DOHH2 (cell line): ENCODE results near the gene SCFD2.
"Not testable (repeated sequence)": the region's sequence is repeated elsewhere in the genome, so short reads cannot be mapped to it uniquely, and the experiment has no call there.

ENCODE experiments used
- H3F3A ChIP-seq: fragments of 200-600 bp; sonication (generic), shearing (Covaris generic); 2 replicates; pipeline ENCODE4 v1.6.0; 2016; ENCODE audit warnings: antibody characterized with exemption, mild to moderate bottlenecking; ENCODE audit not compliant: control insufficient read depth, insufficient read depth
- H3K27ac ChIP-seq: fragments of 200-600 bp; sonication (generic); 2 replicates; pipeline ENCODE4 v1.5.1; 2014; ENCODE audit warnings: low read depth, mild to moderate bottlenecking, low read length, moderate library complexity
- H3K27me3 ChIP-seq: fragments of 200-600 bp; sonication (generic); 2 replicates; pipeline ENCODE4 v1.6.1; 2014; ENCODE audit warnings: mild to moderate bottlenecking, low read length, mixed read lengths; ENCODE audit not compliant: control insufficient read depth
- H3K36me3 ChIP-seq: fragments of 200-600 bp; sonication (generic); 2 replicates; pipeline ENCODE4 v1.6.1; 2014; ENCODE audit warnings: mild to moderate bottlenecking, low read length, moderate library complexity, mixed read lengths; ENCODE audit not compliant: control insufficient read depth
- H3K4me1 ChIP-seq: fragments of 200-600 bp; sonication (generic); 2 replicates; pipeline ENCODE4 v1.6.1; 2014; ENCODE audit warnings: mild to moderate bottlenecking, low read length, mixed read lengths; ENCODE audit not compliant: control insufficient read depth
- H3K4me2 ChIP-seq: fragments of 200-600 bp; sonication (generic); 2 replicates; pipeline ENCODE4 v1.6.0; 2014; ENCODE audit warnings: mild to moderate bottlenecking, low read length, moderate library complexity
- H3K4me3 ChIP-seq: fragments of 200-600 bp; sonication (generic); 2 replicates; pipeline ENCODE4 v1.5.1; 2014; ENCODE audit warnings: mild to moderate bottlenecking, low read length, mixed read lengths
- H3K79me2 ChIP-seq: fragments of 200-600 bp; sonication (generic); 2 replicates; pipeline ENCODE4 v1.6.1; 2014; ENCODE audit warnings: mild to moderate bottlenecking, low read length, mixed read lengths; ENCODE audit not compliant: control insufficient read depth
- H3K9me2 ChIP-seq: fragments of 200-600 bp; sonication (generic); replicated peaks from 2 replicates; pipeline ENCODE4 v1.6.1; 2014; ENCODE audit warnings: mild to moderate bottlenecking, low read length, mixed read lengths; ENCODE audit not compliant: control insufficient read depth
- H3K9me3 ChIP-seq: fragments of 200-600 bp; sonication (generic); 2 replicates; pipeline ENCODE4 v1.6.1; 2014; ENCODE audit warnings: antibody characterized with exemption, low read length, mixed read lengths; ENCODE audit not compliant: control insufficient read depth, insufficient read depth
- H4K20me1 ChIP-seq: fragments of 200-600 bp; sonication (generic); 2 replicates; pipeline ENCODE4 v1.6.0; 2014; ENCODE audit warnings: low read depth, mild to moderate bottlenecking, antibody characterized with exemption, low read length, moderate library complexity; ENCODE audit not compliant: control insufficient read depth, insufficient read depth
- CTCF ChIP-seq: fragments of 200-600 bp; sonication (generic); IDR thresholded peaks from one replicate; pipeline ENCODE4 v1.5.1; 2014; ENCODE audit warnings: antibody characterized with exemption, mild to moderate bottlenecking, low read depth, low read length; ENCODE audit not compliant: poor library complexity, severe bottlenecking
- EZH2phosphoT487 ChIP-seq: fragments of 200-600 bp; sonication (generic); IDR thresholded peaks from 2 replicates; pipeline ENCODE4 v1.6.1; 2017; ENCODE audit warnings: borderline replicate concordance, mild to moderate bottlenecking, antibody characterized with exemption, low read length, moderate library complexity, mixed read lengths

SCFD2 gene

GRCh38 chr4:53059871-53060270 lies 306.0 kb downstream of the SCFD2 start:
- Histone ChIP-seq H4K20me1 (no peaks in the 10 kb centered on the region), H3K27me3 (no peaks in the 10 kb centered on the region), H3F3A (no peaks in the 10 kb centered on the region), H3K9me3 (no peaks in the 10 kb centered on the region), H3K79me2 (no peaks in the 10 kb centered on the region), H3K4me1 (no peaks in the 10 kb centered on the region), H3K4me2 (no peak overlapping the region), H3K36me3 (no peaks in the 10 kb centered on the region), H3K27ac (no peak overlapping the region), H3K9me2 (no peaks in the 10 kb centered on the region), H3K4me3 (no peak overlapping the region)
- TF ChIP-seq EZH2phosphoT487 (no peak), CTCF (no peak)

DNA sequence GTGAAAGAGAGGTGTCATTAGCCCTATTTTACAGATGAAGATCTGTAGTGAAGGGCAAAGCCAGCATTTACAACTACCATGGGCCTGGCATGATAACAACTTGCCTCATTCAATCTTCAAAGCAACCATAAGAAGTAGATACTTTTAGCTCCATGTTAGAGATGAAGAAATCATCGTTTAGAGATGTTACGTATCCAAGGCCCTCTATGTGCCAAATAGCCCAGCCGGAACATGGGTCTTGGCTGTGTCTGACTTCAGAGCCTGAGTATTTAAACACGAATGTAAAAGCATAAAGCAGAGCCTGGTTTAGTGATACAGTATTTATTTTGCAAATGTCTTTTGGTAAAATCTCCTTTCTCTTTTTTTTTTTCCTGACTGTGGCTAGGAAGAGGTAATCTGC lies 306.6 kb downstream of the SCFD2 start:
- Histone ChIP-seq H3K79me2 (no peaks in the 10 kb centered on the region), H3K27me3 (no peaks in the 10 kb centered on the region), H3K9me2 (no peaks in the 10 kb centered on the region), H3K4me2 (no peak overlapping the region), H3F3A (no peaks in the 10 kb centered on the region), H3K4me3 (no peak overlapping the region), H3K9me3 (no peaks in the 10 kb centered on the region), H3K36me3 (no peaks in the 10 kb centered on the region), H4K20me1 (no peaks in the 10 kb centered on the region), H3K27ac (no peak overlapping the region), H3K4me1 (no peaks in the 10 kb centered on the region)
- TF ChIP-seq CTCF (no peak), EZH2phosphoT487 (no peak)

DNA sequence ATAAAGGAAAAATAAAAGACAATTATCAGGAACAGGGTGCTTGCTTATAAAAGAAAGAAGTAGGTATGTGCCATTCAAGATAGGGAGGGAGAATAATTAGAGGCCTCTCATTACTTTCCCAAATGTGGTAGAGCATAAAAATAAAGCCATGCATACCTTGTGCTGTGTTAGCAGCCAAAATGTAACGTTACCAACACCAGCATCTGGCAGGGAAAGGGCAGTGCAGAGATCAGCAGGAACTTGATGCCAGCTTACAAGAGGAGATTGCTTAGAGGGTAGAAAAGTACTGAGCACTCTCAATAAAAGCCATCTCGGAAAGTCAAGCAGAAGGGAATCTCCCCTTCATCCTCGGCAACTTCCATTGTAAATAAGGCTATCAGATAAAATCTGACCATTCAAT lies 308.2 kb downstream of the SCFD2 start:
- H3K4me3 ChIP-seq, result no peak overlapping the region
- no peaks in the 10 kb centered on the region for H3K36me3 ChIP-seq
- no peaks in the 10 kb centered on the region for H3K9me3 ChIP-seq
- H3F3A ChIP-seq, result no peaks in the 10 kb centered on the region
- H3K79me2 ChIP-seq, result no peaks in the 10 kb centered on the region
- H3K27ac ChIP-seq, result no peak overlapping the region
- H3K4me1 ChIP-seq, result no peaks in the 10 kb centered on the region
- no peaks in the 10 kb centered on the region for H4K20me1 ChIP-seq
- TF ChIP-seq EZH2phosphoT487, result no peak
- TF ChIP-seq CTCF, result no peak
- H3K27me3 ChIP-seq, result no peaks in the 10 kb centered on the region
- no peak overlapping the region for H3K4me2 ChIP-seq
- no peaks in the 10 kb centered on the region for H3K9me2 ChIP-seq

- not testable (repeated sequence) for H3K4me3 ChIP-seq, H3K9me2 ChIP-seq, H4K20me1 ChIP-seq, H3K9me3 ChIP-seq, H3K79me2 ChIP-seq, H3F3A ChIP-seq, H3K27ac ChIP-seq, H3K27me3 ChIP-seq, H3K4me1 ChIP-seq, H3K4me2 ChIP-seq, H3K36me3 ChIP-seq
These were observed 308.8 kb downstream of the SCFD2 start for GRCh38 chr4:53057108-53057507.
